Ishikawa (cell line): ENCODE data around the gene PRKCE.

Source experiments
- EGR1 ChIP-seq: IDR thresholded peaks from 2 replicates; pipeline ENCODE4 v1.6.1; 2012
- EP300 ChIP-seq: IDR thresholded peaks from 2 replicates; pipeline ENCODE4 v1.6.1; 2012; ENCODE audit warnings: borderline replicate concordance
- TCF12 ChIP-seq: IDR thresholded peaks from 2 replicates; pipeline ENCODE4 v1.6.1; 2012; ENCODE audit warnings: low read depth
- TEAD4 ChIP-seq: IDR thresholded peaks from 2 replicates; pipeline ENCODE4 v1.6.1; 2012
- YY1 ChIP-seq: IDR thresholded peaks from 2 replicates; pipeline ENCODE4 v1.6.1; 2012; ENCODE audit warnings: low read depth

DNA sequence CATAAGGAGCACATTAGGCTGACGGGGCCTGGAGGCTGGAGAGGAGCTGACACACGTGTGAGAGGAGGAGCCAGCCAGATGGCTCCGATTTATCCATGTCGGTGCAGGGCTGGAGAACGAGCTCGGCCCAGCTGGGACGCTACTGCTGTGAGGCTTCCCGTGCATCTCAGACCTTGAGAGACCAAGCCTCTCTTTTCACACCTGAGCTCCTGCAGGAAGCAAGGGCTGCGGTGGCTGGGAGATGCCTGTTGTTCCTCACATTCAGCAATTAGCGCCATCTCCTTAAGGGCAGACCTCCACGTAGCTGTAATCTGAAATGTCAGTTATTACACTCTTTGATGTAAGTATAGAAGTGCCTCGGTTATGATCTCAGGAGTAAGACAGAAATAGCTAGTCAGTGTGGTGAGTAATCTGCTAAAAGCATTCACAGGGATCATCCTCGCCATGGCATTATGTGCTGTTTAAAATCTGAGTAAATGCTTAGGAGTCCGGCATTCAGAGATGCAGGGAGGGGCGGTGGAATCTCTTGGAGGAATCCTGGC lies 107.9 kb downstream of the PRKCE start:
- no peak for TF ChIP-seq TCF12
- no peak for TF ChIP-seq TEAD4
- TF ChIP-seq YY1 = no peak
- no peak for TF ChIP-seq EGR1
- TF ChIP-seq EP300 = no peak
